CD4-positive, alpha-beta memory T cell (primary cell): ENCODE measurements around the gene MAD1L1. TPM values are rescaled to one million over a fixed set of nuclear protein-coding genes. Genes with fewer than 3 reads are reported as not detected.
A peak's percentile ranks its signal among the peaks of the same experiment; 100 is the strongest.

Source experiments
- CTCF ChIA-PET: fragments of 350-600 bp; sonication (Branson Sonifier 250); formaldehyde crosslinking; loops from one replicate; lab custom pipeline; 2021; ENCODE audit warnings: inconsistent platforms; ENCODE audit not compliant: partially characterized antibody; lab: Charles Lee
- POLR2A ChIA-PET: fragments of 350-600 bp; sonication (Branson Sonifier 250); formaldehyde crosslinking; loops from one replicate; lab custom pipeline; 2021; ENCODE audit not compliant: partially characterized antibody; lab: Charles Lee
- DNase-seq, 5 donors: peaks; one replicate each; pipeline versions ENCODE4 v3.0.0 to v3.0.0-alpha.2; 2020 to 2022; ENCODE audit warnings: mixed read lengths in 1 of 5
- H3K27ac ChIP-seq: one replicate; pipeline ENCODE4 v1.7.0; 2013; ENCODE audit warnings: low read depth, low read length
- H3K27me3 ChIP-seq: 2 replicates; pipeline ENCODE4 v1.7.0; 2013; ENCODE audit warnings: mild to moderate bottlenecking, low read length, moderate library complexity; ENCODE audit not compliant: insufficient read depth
- H3K36me3 ChIP-seq: 2 replicates; pipeline ENCODE4 v1.7.0; 2013; ENCODE audit warnings: mild to moderate bottlenecking, low read length, moderate library complexity; ENCODE audit not compliant: insufficient read depth
- H3K4me1 ChIP-seq: 2 replicates; pipeline ENCODE4 v1.7.0; 2013; ENCODE audit warnings: mild to moderate bottlenecking, low read length, moderate library complexity; ENCODE audit not compliant: insufficient read depth
- H3K4me3 ChIP-seq, 2 donors: one replicate each; pipeline ENCODE4 v1.7.0; 2013; ENCODE audit warnings: low read length in 2 of 2, mild to moderate bottlenecking in 1 of 2
- H3K9me3 ChIP-seq, 2 donors: one replicate each; pipeline ENCODE4 v1.7.0; 2013; ENCODE audit warnings: low read length in 2 of 2, control low read depth in 1 of 2; ENCODE audit not compliant: control insufficient read depth in 1 of 2
- H3K27ac Mint-ChIP-seq, 7 donors: one replicate each; pipeline ENCODE4 v1.8.0; 2020 to 2021; ENCODE audit warnings: mixed read lengths in 7 of 7, mild to moderate bottlenecking in 6 of 7, inconsistent platforms in 3 of 7, moderate library complexity in 3 of 7
- H3K27me3 Mint-ChIP-seq, 2 donors: one replicate each; pipeline ENCODE4 v1.8.0; 2020 to 2021; ENCODE audit warnings: mixed read lengths in 2 of 2
- H3K36me3 Mint-ChIP-seq, 2 donors: one replicate each; pipeline ENCODE4 v1.8.0; 2020 to 2021; ENCODE audit warnings: mixed read lengths in 2 of 2, inconsistent platforms in 1 of 2, mild to moderate bottlenecking in 1 of 2
- H3K4me1 Mint-ChIP-seq, 4 donors: one replicate each; pipeline ENCODE4 v1.8.0; 2020 to 2021; ENCODE audit warnings: mixed read lengths in 4 of 4, mild to moderate bottlenecking in 1 of 4
- H3K4me3 Mint-ChIP-seq, 8 donors: one replicate each; pipeline ENCODE4 v1.8.0; 2020 to 2021; ENCODE audit warnings: mixed read lengths in 8 of 8, mild to moderate bottlenecking in 7 of 8, moderate library complexity in 6 of 8, inconsistent platforms in 3 of 8
- H3K9me3 Mint-ChIP-seq, 8 donors: one replicate each; pipeline ENCODE4 v1.8.0; 2020 to 2021; ENCODE audit warnings: mixed read lengths in 8 of 8, mild to moderate bottlenecking in 5 of 8, inconsistent platforms in 3 of 8, moderate library complexity in 1 of 8
- intact Hi-C: fragments of 100-400 bp; cut with micrococcal nuclease; formaldehyde crosslinking; loops from one replicate; pipeline ENCODE4 v1.15.1; 2023
- polyA plus RNA-seq, 2 donors: library from polyadenylated mRNA; unstranded; fragments of 300-500 nt; fragmentation: Illumina TruSeq; gene quantifications; one replicate each; pipeline ENCODE4 v1.2.3, GENCODE V29; 2021
- total RNA-seq, 2 experiments: library from RNA; stranded (reverse); gene quantifications; one replicate each; pipeline ENCODE4 v1.2.3, GENCODE V29; 2021

MAD1L1 gene
- total and polyA plus RNA-seq, 4 experiments from 2014 or later: 89.9 to 132 (median 110) TPM

DNA sequence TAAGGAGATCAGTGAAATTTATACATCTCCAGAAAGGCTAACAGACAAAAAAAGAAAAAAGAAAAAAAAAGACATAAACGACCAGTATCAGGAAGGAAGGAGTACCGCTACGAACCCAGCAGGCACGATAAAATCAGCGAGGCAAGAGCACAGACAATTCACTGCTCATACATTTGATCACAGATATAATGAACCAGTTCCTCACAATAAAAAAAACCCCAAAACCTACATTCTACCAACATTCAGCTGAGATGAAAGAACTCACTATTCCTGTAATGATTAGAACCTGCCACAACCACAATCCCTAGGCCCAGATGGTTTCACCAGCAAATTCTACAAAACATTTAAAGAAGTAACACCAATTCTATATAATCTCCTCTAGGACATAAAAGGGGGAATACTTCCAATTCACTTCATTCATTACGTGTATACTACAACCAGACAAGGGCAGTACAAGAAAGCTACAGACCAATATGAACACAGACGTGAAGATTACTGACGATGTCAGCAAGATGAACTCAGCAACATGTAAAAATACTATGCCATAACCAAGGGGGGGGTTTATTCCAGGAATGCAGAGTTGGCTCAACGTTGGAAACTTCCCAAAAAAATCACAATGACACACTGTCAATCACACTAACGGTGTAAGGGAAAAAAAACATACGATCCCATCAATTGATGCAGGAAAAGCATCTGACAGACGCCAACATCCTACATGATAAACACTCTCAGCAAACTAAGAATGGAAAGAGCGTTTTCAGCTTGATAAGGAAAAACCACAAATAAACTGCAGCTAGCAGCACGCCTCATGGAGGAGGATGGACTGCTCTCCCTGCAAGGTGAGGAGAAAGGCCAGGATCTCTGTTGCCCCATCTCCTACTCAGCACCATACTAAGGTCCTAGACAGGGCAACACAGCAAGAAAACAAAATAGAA, 306.5 kb downstream of the MAD1L1 start:
- peaks cover under 1 to 9% of the 10 kb centered on the region in 2 donors for H3K36me3 Mint-ChIP-seq
- peak; percentile 69 to 82 (median 73) for DNase-seq
- Histone ChIP-seq H3K4me3 (peak overlapping the region in 1 of 2 donors; percentile 13), H3K36me3 (no peaks in the 10 kb centered on the region), H3K27me3 (no peaks in the 10 kb centered on the region), H3K27ac (peak overlapping the region; percentile 20), H3K4me1 (peaks cover 68% of the 10 kb centered on the region), H3K9me3 (no peaks in the 10 kb centered on the region)
- no peaks in the 10 kb centered on the region for H3K27me3 Mint-ChIP-seq
- POLR2A ChIA-PET: interaction anchor here (0.8 to 5.4 kb wide), 3 partner anchors 13 to 25 kb away, joined by 4 to 102 read pairs (median 5); no protein-coding TSS in a partner anchor
- peak overlapping the region; percentile 50 to 79 (median 62) for H3K4me3 Mint-ChIP-seq
- H3K9me3 Mint-ChIP-seq: no peaks in the 10 kb centered on the region
- intact Hi-C loops: loop anchor here (1.0 kb wide), 1 partner anchor 14 kb away; no protein-coding TSS in a partner anchor
- peak overlapping the region; percentile 45 to 96 (median 92) for H3K27ac Mint-ChIP-seq
- CTCF ChIA-PET: interaction anchor here (1.5 to 2.2 kb wide), 4 partner anchors 12 to 44 kb away, joined by 3 to 14 read pairs (median 5); no protein-coding TSS in a partner anchor
- peaks cover 51 to 73% (median 61%) of the 10 kb centered on the region in 4 donors for H3K4me1 Mint-ChIP-seq

DNA sequence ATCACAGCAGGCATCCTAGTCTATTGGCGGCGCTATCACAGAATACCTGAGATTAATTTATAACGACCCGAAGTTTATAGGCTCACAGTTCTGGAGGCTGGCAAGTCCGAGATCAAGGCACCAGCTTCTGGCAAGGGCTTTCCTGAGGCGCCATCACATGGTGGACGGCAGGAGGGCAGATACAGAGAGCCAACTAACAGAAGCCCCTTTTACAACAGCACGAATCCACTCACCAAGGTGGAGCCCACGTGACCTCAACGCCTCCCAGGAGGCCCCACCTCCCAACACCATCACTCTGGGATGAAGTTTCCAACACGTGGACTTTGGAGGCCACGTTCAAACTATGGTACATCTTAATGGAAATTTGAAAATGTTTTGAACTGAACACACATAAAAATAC, 307.4 kb downstream of the MAD1L1 start:
- H3K4me1 Mint-ChIP-seq: peaks cover 56 to 82% (median 67%) of the 10 kb centered on the region in 4 donors
- DNase-seq: peak in 1 of 5 donors; percentile 24
- peaks cover 77% of the 10 kb centered on the region for H3K4me1 ChIP-seq
- H3K9me3 Mint-ChIP-seq: no peaks in the 10 kb centered on the region
- peaks cover 0 to 12% of the 10 kb centered on the region in 2 donors for H3K36me3 Mint-ChIP-seq
- H3K4me3 ChIP-seq: no peak overlapping the region
- peak overlapping the region; percentile 45 to 96 (median 92) for H3K27ac Mint-ChIP-seq
- POLR2A ChIA-PET: interaction anchor here (5.4 kb wide), 1 partner anchor 14 kb away, joined by 102 read pairs; no protein-coding TSS in a partner anchor
- intact Hi-C loops: no loop called here
- H3K9me3 ChIP-seq: no peaks in the 10 kb centered on the region
- H3K4me3 Mint-ChIP-seq: peak overlapping the region; percentile 27 to 79 (median 62)
- H3K27me3 ChIP-seq: no peaks in the 10 kb centered on the region
- CTCF ChIA-PET: no interaction called here
- H3K36me3 ChIP-seq: no peaks in the 10 kb centered on the region
- H3K27ac ChIP-seq: peak overlapping the region; percentile 20
- H3K27me3 Mint-ChIP-seq: no peaks in the 10 kb centered on the region

DNA sequence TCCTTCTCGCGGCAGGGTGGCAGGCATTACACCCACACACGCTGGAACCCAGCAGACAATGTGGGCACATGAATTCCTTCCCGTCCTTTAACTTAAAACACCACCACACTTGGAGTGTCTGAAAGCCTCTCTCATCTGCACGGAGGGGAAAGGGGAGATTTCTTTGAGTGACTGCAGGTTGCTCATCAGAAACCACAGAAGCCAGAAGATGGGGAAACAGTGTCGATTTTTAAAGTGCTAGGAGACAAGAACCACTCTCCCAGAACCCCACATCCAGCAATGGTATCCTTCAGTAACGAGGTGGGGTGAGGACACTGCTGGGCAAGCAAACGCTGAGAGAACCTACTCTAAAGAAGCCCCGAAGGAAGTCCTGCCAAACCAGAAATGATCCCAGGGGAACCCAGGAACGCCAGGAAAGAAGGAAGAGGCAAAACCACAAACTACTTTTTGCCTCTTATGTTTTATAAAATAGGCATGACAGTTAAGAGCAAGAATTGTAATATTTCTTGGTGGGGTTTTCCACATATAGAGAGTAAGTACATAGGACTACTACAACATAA, 308.4 kb downstream of the MAD1L1 start:
- no peaks in the 10 kb centered on the region for H3K9me3 ChIP-seq
- Mint-ChIP-seq H3K4me1 (peaks cover 66 to 92% (median 77%) of the 10 kb centered on the region in 4 donors), H3K4me3 (peak overlapping the region in 6 of 8 donors; percentile 7 to 58 (median 32)), H3K27ac (peak overlapping the region in 4 of 7 donors; percentile 13 to 82 (median 62)), H3K36me3 (peaks cover 0 to 16% of the 10 kb centered on the region in 2 donors), H3K9me3 (no peaks in the 10 kb centered on the region), H3K27me3 (no peaks in the 10 kb centered on the region)
- H3K4me3 ChIP-seq: no peak overlapping the region
- intact Hi-C loops: no loop called here
- no peak for DNase-seq
- no peaks in the 10 kb centered on the region for H3K27me3 ChIP-seq
- ChIA-PET POLR2A (interaction anchor here (0.6 to 5.5 kb wide), 3 partner anchors 15 to 430 kb away, joined by 3 to 102 read pairs (median 78); partner anchors contain the start of gene EIF3B), CTCF (no interaction called here)
- H3K36me3 ChIP-seq: no peaks in the 10 kb centered on the region
- peaks cover 87% of the 10 kb centered on the region for H3K4me1 ChIP-seq
- H3K27ac ChIP-seq: no peak overlapping the region

DNA sequence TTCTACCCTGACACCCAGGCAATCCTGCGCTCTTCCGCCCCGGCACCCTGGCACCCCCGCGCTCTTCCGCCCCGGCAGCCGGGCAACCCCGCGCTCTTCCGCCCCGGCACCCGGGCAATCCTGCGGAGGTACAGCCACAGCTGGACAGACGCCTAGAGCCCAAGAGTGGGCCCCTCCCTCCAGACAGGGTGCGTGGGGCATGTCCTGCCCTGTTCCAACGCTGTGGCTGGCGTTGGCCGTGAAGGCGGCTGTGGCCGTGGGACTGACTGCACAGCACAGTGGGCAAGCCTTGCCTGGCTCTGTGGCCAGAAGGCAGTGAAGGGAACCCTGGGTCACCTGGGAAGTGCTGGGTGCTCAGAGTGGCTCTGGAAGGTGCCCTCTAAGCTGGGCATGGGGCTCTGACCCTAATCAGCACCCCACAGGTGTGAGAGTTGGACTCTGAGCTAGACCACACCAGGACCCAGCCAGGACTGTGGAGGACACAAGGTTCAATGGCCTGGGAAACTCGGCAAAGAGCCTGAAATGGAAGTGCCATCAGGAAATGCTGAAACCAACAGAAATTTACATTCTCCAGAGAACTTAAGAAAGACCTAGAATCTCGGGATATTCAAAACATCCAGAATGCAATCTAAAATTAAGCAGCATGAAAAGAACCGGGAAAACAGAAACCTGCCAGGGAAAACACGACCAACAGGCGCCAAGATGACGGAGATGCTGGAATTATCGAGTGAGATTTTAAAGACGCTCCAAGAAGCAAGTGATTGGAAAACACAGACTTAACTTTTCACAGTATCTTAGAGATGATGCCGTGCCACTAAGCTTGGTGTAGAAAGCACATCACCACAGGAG, 309.1 kb downstream of the MAD1L1 start:
- Mint-ChIP-seq H3K36me3 (peaks cover 0 to 16% of the 10 kb centered on the region in 2 donors), H3K27me3 (no peaks in the 10 kb centered on the region), H3K9me3 (no peaks in the 10 kb centered on the region), H3K4me3 (peak overlapping the region in 7 of 8 donors; percentile 7 to 58 (median 46)), H3K27ac (peak overlapping the region in 5 of 7 donors; percentile 13 to 82 (median 51)), H3K4me1 (peaks cover 66 to 97% (median 77%) of the 10 kb centered on the region in 4 donors)
- no peaks in the 10 kb centered on the region for H3K36me3 ChIP-seq
- DNase-seq: no peak
- no peak overlapping the region for H3K4me3 ChIP-seq
- no peaks in the 10 kb centered on the region for H3K27me3 ChIP-seq
- CTCF ChIA-PET: interaction anchor here (1.5 kb wide), 1 partner anchor 114 kb away, joined by 3 read pairs; no protein-coding TSS in a partner anchor
- intact Hi-C loops: no loop called here
- peaks cover 94% of the 10 kb centered on the region for H3K4me1 ChIP-seq
- POLR2A ChIA-PET: interaction anchor here (0.6 to 5.5 kb wide), 2 partner anchors 16 to 431 kb away, joined by 3 to 78 read pairs; partner anchors contain the start of gene EIF3B
- no peak overlapping the region for H3K27ac ChIP-seq
- H3K9me3 ChIP-seq: no peaks in the 10 kb centered on the region

DNA sequence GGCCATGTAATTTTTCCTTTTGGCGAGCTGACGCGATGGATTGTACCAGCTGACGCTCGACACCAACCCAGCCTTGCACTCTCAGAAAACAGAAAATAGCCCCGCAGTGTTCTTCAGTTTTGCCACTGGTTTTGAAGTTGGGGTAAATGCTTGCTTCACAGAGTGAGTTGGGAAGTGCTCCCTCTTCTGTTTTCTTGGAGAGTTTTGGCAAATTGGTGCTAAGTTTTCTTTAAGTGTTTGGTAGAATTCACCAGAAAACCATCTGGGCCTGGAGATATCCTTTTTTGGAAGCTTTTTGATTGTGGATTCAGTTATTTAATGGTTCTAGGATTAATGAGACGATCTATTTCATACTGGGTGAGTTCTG, 309.9 kb downstream of the MAD1L1 start:
- POLR2A ChIA-PET: interaction anchor here (1.5 to 5.5 kb wide), 2 partner anchors 17 to 28 kb away, joined by 6 to 78 read pairs; no protein-coding TSS in a partner anchor
- no peaks in the 10 kb centered on the region for H3K27me3 ChIP-seq

More for the DNA sequence above, 309.9 kb downstream of the MAD1L1 start:
- no peak overlapping the region for H3K4me3 ChIP-seq
- H3K9me3 ChIP-seq: no peaks in the 10 kb centered on the region
- H3K27ac ChIP-seq: no peak overlapping the region
- Mint-ChIP-seq H3K4me1 (peaks cover 63 to 90% (median 70%) of the 10 kb centered on the region in 4 donors), H3K27ac (peak overlapping the region in 3 of 7 donors; percentile 50 to 77 (median 62)), H3K9me3 (no peaks in the 10 kb centered on the region), H3K27me3 (no peaks in the 10 kb centered on the region), H3K36me3 (peaks cover 0 to 16% of the 10 kb centered on the region in 2 donors), H3K4me3 (peak overlapping the region in 7 of 8 donors; percentile 5 to 83 (median 45))
- no peak for DNase-seq
- CTCF ChIA-PET: interaction anchor here (1.5 kb wide), 1 partner anchor 115 kb away, joined by 3 read pairs; no protein-coding TSS in a partner anchor
- peaks cover 98% of the 10 kb centered on the region for H3K4me1 ChIP-seq
- intact Hi-C loops: no loop called here
- no peaks in the 10 kb centered on the region for H3K36me3 ChIP-seq
